ENCODE results near the gene BRINP3.

- TF ChIP-seq CTCF (IDR thresholded peaks at IDR 0.05) (no peak), POLR2A (IDR thresholded peaks at IDR 0.05) (no peak)
These were observed 154.1 kb downstream of the BRINP3 start for GRCh38 chr1:190323530-190323929.

Data from adrenal gland (tissue), 5 donors.